ENCODE measurements around the gene TAS2R30. TPM values are rescaled to one million over a fixed set of nuclear protein-coding genes. Genes with fewer than 3 reads are reported as not detected.

Gene TAS2R30
- total and polyA plus RNA-seq, 9 of the 15 experiments (the other 6 are each of a cell fraction or from before 2014, with no cell fraction given), result 0.11 to 4.0 (median 0.99) TPM; not detected in 3

- TF ChIP-seq CGGBP1 (CRISPR knock-in tag; IDR thresholded peaks at IDR 0.05), result no peak
- peak; percentile 74 for TF ChIP-seq RBM25 (IDR thresholded peaks at IDR 0.05; ENCODE audit: low read depth, low read length, severe bottlenecking)
- TF ChIP-seq HDGF (IDR thresholded peaks at IDR 0.05), result no peak
- TF ChIP-seq ARID1B (IDR thresholded peaks at IDR 0.05), result peak; percentile 10; the same call in 1 of the 2 replicates
- peak; percentile 58 for TF ChIP-seq ZNF316 (IDR thresholded peaks at IDR 0.05)
- peak in 1 of 2 experiments; percentile 68; a peak in 2 of 4 replicates for TF ChIP-seq NONO (IDR thresholded peaks at IDR 0.05; ENCODE audit: low read depth in 2 of 2, low read length in 1 of 2)
- peak; percentile 38; the same call in 1 of the 2 replicates for TF ChIP-seq MTA3 (IDR thresholded peaks at IDR 0.05; ENCODE audit: borderline replicate concordance)
- no peak for TF ChIP-seq THRA (IDR thresholded peaks at IDR 0.05)
- TF ChIP-seq L3MBTL2 (IDR thresholded peaks at IDR 0.05), result peak; percentile 49
- TF ChIP-seq PKNOX1 (IDR thresholded peaks at IDR 0.05), result no peak
- TF ChIP-seq TSHZ1 (CRISPR knock-in tag; IDR thresholded peaks at IDR 0.05), result no peak
- 0 out of 2 replicates have a peak, but pooled peaks have one; percentile 48 for TF ChIP-seq LCOR (CRISPR knock-in tag; IDR thresholded peaks at IDR 0.05)
- peak; percentile 59; the same call in 1 of the 2 replicates for TF ChIP-seq ARID4B (CRISPR knock-in tag; IDR thresholded peaks at IDR 0.05)
- no peak for TF ChIP-seq FOXA1 (IDR thresholded peaks at IDR 0.05; ENCODE audit: borderline replicate concordance)
- TF ChIP-seq CHD1 (IDR thresholded peaks at IDR 0.05; ENCODE audit: low read length), result peak; percentile 56
- peak; percentile 59 for TF ChIP-seq CCNT2 (IDR thresholded peaks at IDR 0.05; ENCODE audit: borderline replicate concordance, extremely low read depth, insufficient read length, low read depth, low read length)
- no peak for TF ChIP-seq HMG20B (CRISPR knock-in tag; IDR thresholded peaks at IDR 0.05)
These were observed 36.9 kb upstream of the TAS2R30 start, which contains the start of gene SMIM10L1 (continued) for GRCh38 chr12:11171145-11171968.
